ENCODE measurements around the gene MMP25.
A peak's percentile ranks its signal among the peaks of the same experiment; 100 is the strongest.

Gene MMP25

GRCh38 chr16:3032624-3033023 is 13.7 kb upstream of the MMP25 start:
- Histone ChIP-seq H3K4me1 (no peaks in the 10 kb centered on the region), H3K9me3 (ENCODE audit: control insufficient read depth, low read length) (no peaks in the 10 kb centered on the region), H3K79me2 (no peaks in the 10 kb centered on the region), H3K9ac (no peak overlapping the region), H3K36me3 (ENCODE audit: control insufficient read depth, insufficient read depth, low read length) (no peaks in the 10 kb centered on the region), H3K4me3 (ENCODE audit: low read depth, low read length) (no peak overlapping the region), H2AFZ (no peak overlapping the region), H3K4me2 (ENCODE audit: low read length) (no peak overlapping the region), H3K27ac (no peak overlapping the region), H3K27me3 (ENCODE audit: control insufficient read depth, insufficient read depth, low read length) (no peaks in the 10 kb centered on the region)
- no peak for TF ChIP-seq CTCF (IDR thresholded peaks at IDR 0.05)

- Histone ChIP-seq H3K4me1 (no peaks in the 10 kb centered on the region), H3K27me3 (ENCODE audit: control insufficient read depth, insufficient read depth, low read length) (no peaks in the 10 kb centered on the region), H3K36me3 (ENCODE audit: control insufficient read depth, insufficient read depth, low read length) (no peaks in the 10 kb centered on the region), H2AFZ (no peak overlapping the region), H3K27ac (no peak overlapping the region), H3K79me2 (no peaks in the 10 kb centered on the region), H3K9me3 (ENCODE audit: control insufficient read depth, low read length) (no peaks in the 10 kb centered on the region), H3K4me3 (ENCODE audit: low read depth, low read length) (peak overlapping the region; percentile 36), H3K9ac (no peak overlapping the region), H3K4me2 (ENCODE audit: low read length) (peak overlapping the region; percentile 48)
- TF ChIP-seq CTCF (IDR thresholded peaks at IDR 0.05) = no peak
Measured at GRCh38 chr16:3035289-3035971, 10.9 kb upstream of the MMP25 start.

- Histone ChIP-seq H3K4me1 (no peaks in the 10 kb centered on the region), H3K9me3 (ENCODE audit: control insufficient read depth, low read length) (no peaks in the 10 kb centered on the region), H3K79me2 (no peaks in the 10 kb centered on the region), H3K27me3 (ENCODE audit: control insufficient read depth, insufficient read depth, low read length) (no peaks in the 10 kb centered on the region), H3K27ac (no peak overlapping the region), H3K4me2 (ENCODE audit: low read length) (peak overlapping the region; percentile 48), H3K9ac (no peak overlapping the region), H2AFZ (peak overlapping the region; percentile 67), H3K36me3 (ENCODE audit: control insufficient read depth, insufficient read depth, low read length) (no peaks in the 10 kb centered on the region), H3K4me3 (ENCODE audit: low read depth, low read length) (peak overlapping the region; percentile 36)
- TF ChIP-seq CTCF (IDR thresholded peaks at IDR 0.05) = no peak
Measured at GRCh38 chr16:3035972-3036725, 10.2 kb upstream of the MMP25 start.

- Histone ChIP-seq H3K9me3 (ENCODE audit: control insufficient read depth, low read length) (no peaks in the 10 kb centered on the region), H2AFZ (peak within 1 kb of the TSS; percentile 67), H3K27ac (no peak within 1 kb of the TSS), H3K79me2 (no peaks in the 10 kb centered on the region), H3K4me1 (no peaks in the 10 kb centered on the region), H3K36me3 (ENCODE audit: control insufficient read depth, insufficient read depth, low read length) (no peaks in the 10 kb centered on the region), H3K27me3 (ENCODE audit: control insufficient read depth, insufficient read depth, low read length) (no peaks in the 10 kb centered on the region), H3K9ac (no peak within 1 kb of the TSS), H3K4me2 (ENCODE audit: low read length) (peak within 1 kb of the TSS; percentile 48), H3K4me3 (ENCODE audit: low read depth, low read length) (peak within 1 kb of the TSS; percentile 36)
- no peak for TF ChIP-seq CTCF (IDR thresholded peaks at IDR 0.05)
Measured at GRCh38 chr16:3036726-3037315, 9.5 kb upstream of the MMP25 start, which contains the start of gene BICDL2. TSS of gene BICDL2 (minus strand) at chr16:3036944. CDS start at chr16:3035496, 1,448 bp downstream.
